GM18498 (cell line): ENCODE data around the gene RAD51B.

Source experiments
- ATAC-seq: cut with Tn5 transposase; IDR thresholded peaks from one replicate; pipeline ENCODE4 v1.9.1; 2021; ENCODE audit warnings: mild to moderate bottlenecking, moderate library complexity; ENCODE audit not compliant: unreplicated experiment

RAD51B gene

GRCh38 chr14:67833403-67833802, 13.8 kb downstream of the RAD51B start:
- no peak for ATAC-seq

GRCh38 chr14:67835596-67835995, 16.0 kb downstream of the RAD51B start:
- ATAC-seq = no peak

GRCh38 chr14:67837011-67837624, 17.5 kb downstream of the RAD51B start:
- ATAC-seq = no peak

- ATAC-seq = no peak
These were observed 26.5 kb downstream of the RAD51B start for GRCh38 chr14:67846029-67846610.

- no peak for ATAC-seq
These were observed 30.7 kb downstream of the RAD51B start for GRCh38 chr14:67850066-67850830.

GRCh38 chr14:67851785-67852410, 32.3 kb downstream of the RAD51B start:
- no peak for ATAC-seq

GRCh38 chr14:67852926-67853604, 33.5 kb downstream of the RAD51B start:
- no peak for ATAC-seq

- no peak for ATAC-seq
These were observed 34.1 kb downstream of the RAD51B start for GRCh38 chr14:67853715-67854114.

- ATAC-seq = no peak
These were observed 37.2 kb downstream of the RAD51B start for GRCh38 chr14:67856827-67857226.

GRCh38 chr14:67857778-67858350, 38.3 kb downstream of the RAD51B start:
- ATAC-seq = no peak

- ATAC-seq = no peak
These were observed 39.7 kb downstream of the RAD51B start for GRCh38 chr14:67859169-67859749.

- no peak for ATAC-seq
These were observed 43.6 kb downstream of the RAD51B start for GRCh38 chr14:67863223-67863622.

- no peak for ATAC-seq
These were observed 55.8 kb downstream of the RAD51B start for GRCh38 chr14:67875175-67876006.

GRCh38 chr14:67879026-67879425, 59.4 kb downstream of the RAD51B start:
- ATAC-seq = no peak

- peak; percentile 95 for ATAC-seq
These were observed 61.6 kb downstream of the RAD51B start for GRCh38 chr14:67881225-67881624.

GRCh38 chr14:67882986-67883555, 63.5 kb downstream of the RAD51B start:
- no peak for ATAC-seq

- no peak for ATAC-seq
These were observed 64.1 kb downstream of the RAD51B start for GRCh38 chr14:67883717-67884116.

- no peak for ATAC-seq
These were observed 66.6 kb downstream of the RAD51B start for GRCh38 chr14:67886191-67886590.

- ATAC-seq = no peak
These were observed 67.9 kb downstream of the RAD51B start for GRCh38 chr14:67887478-67887877.
